Muscle of arm (tissue), 14 donors: Measurements from ENCODE around the gene CLCNKB. TPM values are rescaled to one million over a fixed set of nuclear protein-coding genes. Genes with fewer than 3 reads are reported as not detected.
"Not testable (repeated sequence)": the region's sequence is repeated elsewhere in the genome, so short reads cannot be mapped to it uniquely, and the experiment has no call there.

Source experiments
- DNase-seq: peaks from one replicate; pipeline ENCODE4 v3.0.0-alpha.2; 2013
- long read RNA-seq, 11 donors: transcript quantifications; one replicate each; lab custom pipeline, GENCODE V29; 2026
- polyA plus RNA-seq, 12 donors: library from polyadenylated mRNA; unstranded; fragments of 120-200 nt; gene quantifications; one replicate each; pipeline ENCODE4 v1.2.1, GENCODE V29; 2013; ENCODE audit not compliant: insufficient read length in 12 of 12

CLCNKB gene
- polyA plus RNA-seq, result under 1 TPM in 8 of 12 donors, not detected in 4; 0.13 to 0.66 (median 0.21) TPM
- long read RNA-seq, donor 1, result 0 reads
- long read RNA-seq, donor 2, result 0 reads
- long read RNA-seq, donor 3, result 0 reads
- long read RNA-seq, donor 4, result 0 reads
- long read RNA-seq, donor 5, partial matches to known transcripts, result 0 of 1 reads
- long read RNA-seq, donor 5, other reads (novel, unspliced or antisense), result 0 of 1 reads
- long read RNA-seq, donor 6, result 0 reads
- long read RNA-seq, donor 7, result 0 reads
- long read RNA-seq, donor 8, result 0 reads
- long read RNA-seq, donor 9, result 0 reads
- long read RNA-seq, donor 10, result 0 reads
- long read RNA-seq, donor 11, result 0 reads

DNA sequence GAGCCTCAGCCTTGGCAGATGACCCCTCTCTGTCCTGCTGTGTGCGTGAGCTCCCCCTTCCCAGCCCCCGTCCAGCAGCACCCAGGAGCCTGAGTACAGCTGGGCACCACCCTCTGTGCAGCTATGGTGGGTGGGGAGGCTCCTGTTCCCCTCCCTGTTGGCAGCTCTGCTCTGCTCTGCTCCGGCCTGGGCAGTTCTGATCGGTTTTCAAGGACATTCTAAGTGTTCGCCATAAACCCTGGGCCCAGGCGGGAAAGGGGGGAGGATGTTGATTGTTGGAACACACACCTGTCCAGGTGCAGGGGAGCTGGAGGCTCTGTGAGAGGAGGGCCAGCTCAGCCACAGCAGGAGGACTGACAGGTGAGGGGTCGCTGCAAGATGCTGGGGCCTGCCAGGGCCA lies at the start of gene CLCNKB:
Gene CLCNKB (plus strand): TSS at position 262 of the 400 bp plus-strand sequence. CDS start 711 bp downstream, outside the sequence.
- no peak for DNase-seq

DNA sequence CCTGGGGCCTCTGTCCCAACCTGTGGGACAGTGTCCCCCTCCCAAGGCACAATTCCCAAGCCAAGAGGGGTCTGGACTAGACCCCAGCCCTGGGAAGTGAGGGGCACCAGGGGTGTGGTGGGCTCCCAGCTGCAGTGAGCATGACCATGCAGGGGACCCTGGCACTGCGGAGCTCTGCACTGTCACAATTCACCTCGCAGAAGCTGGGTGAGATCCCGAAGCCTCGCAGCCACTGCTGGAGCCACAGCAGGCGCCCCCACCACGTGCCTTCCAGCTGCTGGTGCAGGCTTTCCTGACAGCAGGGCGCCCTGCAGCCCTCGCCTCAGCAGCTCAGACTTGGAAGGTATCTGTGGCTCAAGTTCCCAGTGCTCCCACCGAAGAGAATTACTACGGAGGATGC lies 49.5 kb upstream of the CLCNKB start:
- no peak for DNase-seq

DNA sequence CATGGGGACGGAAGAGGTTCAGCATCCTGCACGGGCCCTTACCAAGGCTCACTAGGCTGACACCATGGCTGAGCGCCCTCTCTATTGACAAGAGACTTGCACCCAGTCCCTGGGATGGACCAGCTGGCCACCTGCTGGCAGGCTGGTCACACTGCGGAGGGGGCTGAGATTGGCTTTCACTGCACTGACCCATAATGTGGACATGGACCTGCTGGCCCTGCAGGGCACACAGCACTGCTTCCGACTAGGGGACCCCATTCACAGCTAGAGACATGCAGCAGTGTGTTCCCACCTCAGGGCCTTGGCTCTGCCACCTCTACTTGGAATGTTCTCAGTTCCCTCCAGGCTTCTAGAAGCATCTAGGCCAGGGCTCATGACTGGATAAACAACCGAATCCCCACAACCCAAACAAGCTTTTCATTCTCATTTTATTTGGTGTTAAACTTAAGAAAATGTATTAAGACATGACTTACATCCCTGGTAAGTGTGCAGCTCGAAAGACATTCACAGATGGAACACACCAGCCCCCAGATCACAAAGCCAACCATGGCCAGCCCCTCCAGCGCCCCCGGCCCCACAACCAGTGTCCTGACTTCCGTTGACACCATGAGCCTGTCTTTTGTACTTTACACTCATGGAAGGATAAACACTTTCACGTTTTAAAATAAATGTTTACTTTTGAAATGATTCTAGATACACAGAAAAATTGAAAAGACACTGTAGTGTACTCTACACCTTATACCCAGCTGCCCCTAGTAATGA lies 48.8 kb upstream of the CLCNKB start:
- DNase-seq, result no peak

DNA sequence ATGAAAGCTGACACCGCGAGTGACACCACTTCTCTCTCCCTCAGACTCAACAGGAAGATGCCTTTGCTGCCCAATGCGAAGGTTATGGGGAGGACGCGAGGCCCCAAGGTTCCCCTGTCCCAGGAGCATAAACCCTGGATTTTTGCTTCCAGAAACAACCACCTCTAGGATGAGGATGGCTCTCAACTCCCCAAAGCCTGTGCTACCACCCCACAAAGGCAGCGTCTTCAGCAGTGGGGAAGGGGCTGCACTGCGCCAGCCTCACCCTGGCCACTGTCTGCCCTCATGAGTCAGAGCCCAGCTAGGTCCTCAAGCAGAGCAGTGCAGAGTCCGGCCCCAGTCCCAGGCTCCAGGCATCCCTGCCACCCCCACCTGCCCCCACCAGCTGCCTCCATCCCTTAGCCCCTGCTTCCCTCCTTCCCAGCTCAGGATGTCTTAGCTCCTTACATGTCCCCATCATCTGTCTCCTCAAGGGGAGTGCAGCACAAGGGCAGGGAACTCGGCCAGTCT lies 46.5 kb upstream of the CLCNKB start:
- DNase-seq, result no peak

DNA sequence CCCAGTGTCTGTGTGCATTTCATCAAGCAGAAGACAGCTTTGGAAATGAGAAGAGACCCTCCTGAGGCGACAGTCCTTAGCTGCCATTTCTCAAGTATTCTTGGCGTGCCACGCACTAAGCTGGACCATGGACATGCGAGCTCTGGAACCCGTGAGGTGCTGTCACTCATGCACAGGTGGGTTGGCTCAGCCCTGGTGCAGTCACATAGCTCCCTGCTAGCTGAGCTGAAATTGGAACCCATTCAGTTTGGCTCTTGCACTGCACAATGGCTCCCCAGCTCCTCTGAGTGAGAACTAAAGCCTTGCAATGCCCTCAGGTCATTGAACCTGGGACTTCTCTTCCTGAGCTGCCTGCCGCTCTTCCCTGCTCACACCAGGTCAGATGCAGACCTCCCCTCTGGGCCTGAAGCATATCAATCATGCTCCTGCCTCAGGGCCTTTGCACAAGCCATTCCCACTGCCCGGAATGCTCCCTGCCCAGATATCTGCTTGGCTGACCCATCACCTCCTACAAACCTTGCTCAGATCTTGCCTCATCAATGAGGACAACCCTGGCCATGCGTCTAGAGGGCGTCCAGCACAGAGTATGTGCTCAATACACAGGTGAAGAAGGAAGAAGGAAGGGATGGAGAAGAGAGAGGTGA lies 45.8 kb upstream of the CLCNKB start:
- DNase-seq, result no peak

DNA sequence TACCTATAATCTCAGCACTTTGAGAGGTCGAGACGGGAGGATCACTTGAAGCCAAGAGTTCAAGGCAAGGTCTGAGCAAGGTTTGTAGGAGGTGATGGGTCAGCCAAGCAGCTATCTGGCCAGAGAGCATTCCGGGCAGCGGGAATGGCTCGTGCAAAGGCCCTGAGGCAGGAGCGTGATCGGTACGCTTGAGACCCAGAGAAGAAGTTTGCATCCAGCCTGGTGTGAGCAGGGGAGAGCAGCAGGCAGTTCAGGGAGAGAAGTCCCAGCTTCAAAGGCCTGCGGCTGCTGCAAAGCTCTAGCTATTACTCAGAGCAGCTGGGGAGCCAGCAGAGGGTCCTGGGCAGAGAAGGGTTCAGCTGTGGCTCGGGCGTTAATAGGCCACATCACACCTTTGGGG lies 44.7 kb upstream of the CLCNKB start:
- DNase-seq, result no peak

GRCh38 chr1:16001274-16001673 lies 42.3 kb upstream of the CLCNKB start:
- not testable (repeated sequence) for DNase-seq

DNA sequence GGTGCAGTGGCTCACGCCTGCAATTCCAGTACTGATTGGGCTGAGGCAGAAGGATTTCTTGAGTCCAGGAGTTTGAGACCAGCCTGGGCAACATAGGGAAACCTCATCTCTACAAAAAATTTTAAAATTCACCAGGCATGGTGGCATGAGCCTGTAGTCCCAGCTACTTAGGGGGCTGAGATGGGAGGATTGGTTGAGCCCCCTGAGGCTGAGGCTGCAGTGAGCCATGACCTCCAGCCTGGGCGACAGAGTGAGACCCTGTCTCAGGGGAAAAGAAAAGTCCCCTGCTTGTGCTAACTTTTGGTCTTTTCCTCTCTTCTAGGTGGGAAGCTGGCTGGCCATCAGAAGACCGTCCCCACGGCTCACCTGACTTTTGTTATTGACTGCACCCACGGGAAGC lies 38.0 kb upstream of the CLCNKB start:
- DNase-seq, result no peak

DNA sequence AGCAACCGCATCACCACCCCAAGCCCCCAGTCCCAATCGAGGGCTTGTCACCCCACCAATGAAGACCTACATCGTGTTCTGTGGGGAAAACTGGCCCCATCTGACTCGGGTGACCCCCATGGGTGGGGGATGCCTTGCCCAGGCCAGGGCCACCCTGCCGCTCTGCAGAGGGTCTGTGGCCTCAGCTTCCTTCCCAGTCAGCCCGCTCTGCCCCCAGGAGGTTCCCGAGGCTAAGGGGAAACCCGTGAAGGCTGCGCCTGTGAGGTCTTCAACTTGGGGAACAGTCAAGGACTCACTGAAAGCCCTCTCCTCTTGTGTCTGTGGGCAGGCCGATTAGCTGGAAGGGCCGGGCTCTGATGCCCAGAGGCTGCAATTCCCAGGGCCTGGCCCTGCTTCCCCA lies 37.6 kb upstream of the CLCNKB start:
- DNase-seq, result no peak

DNA sequence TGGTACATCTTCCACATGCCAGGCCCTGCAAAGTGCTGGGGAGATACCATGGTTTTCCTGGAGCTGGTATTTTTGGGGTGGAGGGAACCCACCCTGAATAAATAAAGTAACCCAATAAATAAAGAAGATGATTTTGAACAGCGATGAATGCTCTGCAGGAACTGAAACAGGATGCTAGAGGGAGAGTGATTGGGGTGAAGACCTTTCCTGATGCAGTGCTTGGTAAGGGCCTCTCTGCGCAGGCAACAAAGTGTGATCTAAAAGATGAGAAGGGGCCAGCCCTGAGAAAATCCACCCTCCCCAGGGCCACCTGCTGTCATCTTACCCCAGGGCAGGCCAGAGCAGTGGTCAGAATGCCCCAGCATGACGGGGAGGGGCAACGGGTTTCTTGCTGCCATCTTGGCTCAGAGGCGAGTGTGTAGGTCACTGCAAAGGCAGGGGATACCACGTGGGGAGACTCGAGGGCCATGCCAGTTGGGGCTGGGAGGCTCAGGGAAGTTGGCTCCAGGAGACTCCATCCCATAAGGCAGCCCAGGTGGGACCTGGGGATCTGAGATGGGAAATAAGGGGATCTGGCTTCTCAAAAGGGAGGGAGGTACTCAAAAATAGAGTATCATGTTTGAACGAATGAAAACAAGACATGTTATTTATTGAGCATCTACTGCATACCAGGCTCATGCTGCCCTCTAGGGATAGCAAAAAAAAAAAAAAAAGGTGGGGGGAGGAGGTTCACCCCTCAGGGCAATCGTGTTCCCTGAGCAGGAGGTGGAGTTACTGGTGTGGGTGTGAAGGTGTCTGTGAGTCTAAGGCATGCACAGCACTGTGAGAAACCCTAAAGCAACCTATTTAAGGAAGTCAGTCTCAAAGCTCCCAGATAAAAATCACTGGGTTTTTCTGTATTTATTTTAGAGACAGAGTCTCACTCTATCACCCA lies 36.8 kb upstream of the CLCNKB start:
- DNase-seq, result no peak

DNA sequence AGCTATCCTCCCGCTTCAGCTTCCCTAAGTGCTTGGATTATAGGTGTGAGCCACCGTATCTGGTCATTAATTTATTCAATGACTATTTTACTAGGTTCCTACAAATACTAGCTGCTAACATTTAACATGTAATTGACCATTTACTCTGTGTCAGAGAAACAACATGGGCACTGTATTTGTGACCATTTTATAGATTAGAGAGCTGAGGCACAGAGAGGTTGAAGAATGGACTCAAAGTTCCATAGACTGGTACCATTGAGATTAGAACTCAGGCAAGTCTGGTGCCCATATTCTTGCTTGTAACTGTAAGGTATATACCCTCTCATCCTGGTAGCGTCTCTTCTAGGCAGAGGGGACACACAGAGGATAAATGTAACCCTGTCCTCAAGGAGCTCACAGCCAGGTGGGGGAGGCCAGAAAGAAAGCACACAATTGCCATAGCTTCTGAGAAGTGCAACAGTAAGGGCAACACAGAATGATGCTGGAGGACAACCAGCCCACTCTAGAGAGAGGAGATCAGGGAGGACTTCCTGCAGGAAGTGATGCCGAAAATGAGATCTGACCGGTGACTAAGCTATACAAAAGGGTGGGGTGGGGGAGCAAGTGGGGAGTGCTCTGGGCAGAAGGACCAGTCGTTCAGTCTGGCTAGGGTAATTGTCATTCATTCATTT lies 35.8 kb upstream of the CLCNKB start:
- no peak for DNase-seq

DNA sequence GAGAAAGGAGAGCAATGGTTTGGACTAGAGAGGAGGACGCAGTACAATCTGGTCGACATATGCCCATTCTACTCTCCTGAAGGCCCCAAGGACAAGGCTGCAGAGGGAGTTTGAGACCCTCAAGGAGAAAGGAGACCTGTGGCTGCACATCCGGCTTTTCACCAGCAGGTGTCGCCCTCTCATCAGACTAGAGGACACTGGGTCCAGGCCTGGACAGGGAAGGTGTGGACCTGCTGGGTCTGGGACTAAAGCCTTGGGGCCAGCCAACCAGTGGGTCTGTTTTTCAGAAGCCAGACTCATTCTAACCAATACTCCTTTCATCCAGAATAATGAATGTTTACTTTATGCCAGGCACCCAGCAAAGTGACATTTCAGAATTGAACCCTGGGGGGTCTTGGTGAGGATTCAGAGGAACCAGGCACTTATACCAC lies 34.5 kb upstream of the CLCNKB start:
- peak; percentile 73 for DNase-seq

- no peak for DNase-seq
Measured at GRCh38 chr1:16009678-16010077, 33.9 kb upstream of the CLCNKB start.

- no peak for DNase-seq
Measured at GRCh38 chr1:16010837-16011236, 32.7 kb upstream of the CLCNKB start.

GRCh38 chr1:16011936-16012589 lies 31.5 kb upstream of the CLCNKB start:
- DNase-seq, result no peak

DNA sequence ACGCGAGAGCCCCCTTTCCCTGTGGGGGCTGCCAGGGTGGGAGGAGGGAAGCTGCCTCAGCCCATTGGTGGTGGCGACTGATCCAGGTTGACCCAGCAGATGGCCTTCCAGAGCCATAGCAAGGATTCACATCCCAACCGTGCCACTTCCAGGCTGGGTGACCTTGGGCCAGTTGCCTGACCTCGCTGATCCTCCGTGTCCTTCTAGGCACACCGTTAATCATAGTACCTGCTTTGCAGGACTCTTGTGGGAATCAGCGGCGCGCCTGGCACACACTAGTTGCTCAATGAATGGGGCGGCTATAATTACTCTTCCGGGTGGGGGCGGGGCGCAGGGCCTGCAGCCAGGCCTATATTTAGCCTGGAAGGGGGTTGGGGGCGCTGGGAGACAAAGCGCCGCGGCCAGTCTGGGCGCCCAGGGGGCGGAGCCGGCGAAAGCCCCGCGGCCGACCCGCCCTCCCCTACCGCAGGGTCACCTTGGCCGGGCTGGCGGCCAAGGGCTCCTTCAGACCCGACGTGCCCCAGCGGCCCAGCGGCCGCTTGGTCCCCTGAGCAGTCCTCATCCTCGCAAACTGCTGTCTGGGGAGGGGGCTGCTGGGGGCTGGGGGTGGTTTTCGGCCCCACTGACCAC lies 30.9 kb upstream of the CLCNKB start:
- DNase-seq, result peak; percentile 48

DNA sequence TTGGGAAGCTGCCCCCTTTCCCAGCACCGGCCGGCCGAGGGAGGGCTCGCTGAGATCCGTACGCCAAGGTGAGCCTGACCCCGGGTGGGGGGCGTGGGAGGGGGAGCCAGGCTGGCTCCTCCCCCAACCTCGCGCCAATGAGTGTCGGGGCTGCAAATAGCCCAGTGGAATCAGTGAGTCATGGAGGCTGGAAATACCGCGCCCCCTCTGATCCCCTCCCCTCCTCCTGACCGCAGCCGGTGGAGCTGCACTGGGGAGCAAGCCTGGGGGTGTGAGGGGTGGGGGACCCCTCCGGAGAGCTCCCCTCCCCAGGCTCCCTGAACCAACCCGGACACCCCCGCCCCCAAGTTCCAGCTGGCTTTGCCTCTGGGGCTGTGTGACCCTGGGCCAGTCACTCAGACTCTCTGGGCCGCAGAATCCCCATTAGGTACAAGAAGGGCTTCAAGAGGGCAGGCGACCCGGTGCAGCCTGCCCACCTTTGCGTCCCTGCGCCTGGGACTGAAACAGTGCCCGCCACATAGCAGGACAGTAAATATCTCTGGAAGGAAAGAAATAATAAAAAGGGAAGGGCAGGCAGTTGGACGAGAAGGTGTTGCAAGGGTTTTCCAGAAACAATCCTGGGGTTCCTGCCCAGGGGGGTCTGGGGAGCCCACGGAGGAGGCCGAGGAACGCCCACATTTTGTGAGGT lies 30.2 kb upstream of the CLCNKB start:
- peak; percentile 66 for DNase-seq

DNA sequence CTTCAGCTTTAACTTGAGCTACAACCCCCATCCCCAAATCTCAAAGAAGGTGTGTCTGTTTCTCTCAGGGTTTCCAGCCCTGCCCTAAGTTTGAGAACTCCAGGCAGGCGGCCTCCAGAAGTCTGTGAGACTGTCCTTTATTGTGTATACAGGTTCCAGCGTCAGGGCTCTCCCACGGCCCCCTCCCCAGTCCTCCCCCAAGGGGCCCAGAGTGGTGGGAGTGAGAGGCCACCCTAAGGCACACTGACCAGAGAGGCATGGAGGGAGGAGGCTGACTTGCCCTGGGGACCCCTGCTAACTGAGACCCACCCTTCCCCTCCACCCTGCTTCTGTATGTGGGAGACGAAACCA lies 29.7 kb upstream of the CLCNKB start:
- no peak for DNase-seq
